Head of caudate nucleus (tissue), 42 donors: ENCODE data around the gene TMEM204.
A peak's percentile ranks its signal among the peaks of the same experiment; 100 is the strongest.
"Not testable (repeated sequence)": the region's sequence is repeated elsewhere in the genome, so short reads cannot be mapped to it uniquely, and the experiment has no call there.

Experiments
- DNase-seq, 42 donors: peaks; one replicate each; pipeline versions ENCODE4 v3.0.0 to v3.0.0-alpha.2; 2020 to 2021; ENCODE audit warnings: mixed read lengths in 7 of 42
- intact Hi-C: fragments of 100-400 bp; cut with DNase I; formaldehyde crosslinking; loops from one replicate; pipeline ENCODE4 v1.15.0; 2022

The TMEM204 gene

DNA sequence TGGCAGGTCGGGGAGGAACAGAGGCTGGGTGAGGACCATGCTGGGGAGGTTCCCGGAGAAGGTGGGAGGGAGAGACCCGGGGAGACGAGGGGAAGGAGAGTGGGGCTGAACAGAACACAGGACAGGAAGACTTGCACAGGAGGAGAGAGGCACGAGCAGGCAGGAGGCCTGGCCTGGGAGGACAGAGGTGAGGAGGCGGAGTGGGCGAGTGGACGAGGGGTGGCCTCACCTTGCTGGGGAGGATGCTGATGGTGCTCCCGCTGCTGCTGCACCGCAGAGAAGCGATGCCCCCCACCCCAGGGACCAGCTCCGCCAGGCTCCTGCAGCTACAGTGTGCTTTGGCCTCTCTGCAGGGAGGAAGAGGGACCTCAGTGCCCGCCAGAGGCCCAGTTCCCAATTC lies 34.5 kb downstream of the TMEM204 start:
- intact Hi-C loops: no loop called here

GRCh38 chr16:1571012-1571671 lies 37.7 kb downstream of the TMEM204 start:
- intact Hi-C loops: loop anchor here (10.0 kb wide), 1 partner anchor 56 kb away; no protein-coding TSS in a partner anchor
- DNase-seq: no peak

More for the DNA sequence above, 34.5 kb downstream of the TMEM204 start:
- no peak for DNase-seq

GRCh38 chr16:1572673-1573072 lies 39.2 kb downstream of the TMEM204 start:
- DNase-seq: no peak
- intact Hi-C loops: loop anchor here (10.0 kb wide), 1 partner anchor 58 kb away; no protein-coding TSS in a partner anchor

DNA sequence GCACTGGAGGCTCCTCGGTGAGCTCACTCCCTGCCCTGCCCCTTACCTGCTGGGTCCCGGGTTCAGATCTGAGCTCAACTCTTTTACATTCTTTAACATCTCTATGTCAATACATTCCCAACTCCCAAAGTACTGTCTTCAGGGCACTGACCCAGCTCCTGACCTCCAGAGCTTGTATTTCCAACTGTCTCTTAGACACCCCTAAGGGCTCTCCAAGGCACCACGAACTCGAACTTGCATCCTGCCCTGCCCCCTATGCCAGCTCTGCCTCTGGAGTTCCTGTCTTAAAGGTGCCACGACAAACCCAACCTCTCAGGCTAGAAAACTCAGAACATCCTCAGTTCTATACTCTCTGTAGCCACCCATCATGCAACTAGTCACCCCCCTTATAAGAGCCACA lies 39.8 kb downstream of the TMEM204 start:
- intact Hi-C loops: loop anchor here (10.0 kb wide), 1 partner anchor 58 kb away; no protein-coding TSS in a partner anchor
- no peak for DNase-seq

DNA sequence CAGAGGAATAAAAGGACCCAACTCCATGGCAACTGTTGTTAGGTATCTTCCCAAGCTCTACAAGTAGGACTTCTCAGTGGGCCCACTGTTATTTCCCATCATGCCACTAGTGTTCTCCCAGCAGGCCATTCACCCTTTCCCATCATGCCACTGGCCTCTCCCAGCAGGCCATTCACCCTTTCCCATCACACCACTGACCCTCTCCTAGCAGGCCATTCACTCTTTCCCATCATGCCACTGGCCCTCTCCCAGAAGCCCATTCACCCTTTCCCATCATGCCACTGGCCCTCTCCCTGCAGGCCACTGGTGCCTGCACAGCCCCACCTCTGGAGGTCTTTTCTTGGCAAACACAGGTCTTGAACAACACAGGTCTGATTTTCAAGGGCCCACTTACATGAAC lies 42.1 kb downstream of the TMEM204 start:
- intact Hi-C loops: loop anchor here (10.0 kb wide), 1 partner anchor 61 kb away; no protein-coding TSS in a partner anchor
- DNase-seq: no peak

- no peak for DNase-seq
- intact Hi-C loops: loop anchor here (10.0 kb wide), 1 partner anchor 64 kb away; no protein-coding TSS in a partner anchor
Measured at GRCh38 chr16:1579214-1579613, 45.7 kb downstream of the TMEM204 start.

DNA sequence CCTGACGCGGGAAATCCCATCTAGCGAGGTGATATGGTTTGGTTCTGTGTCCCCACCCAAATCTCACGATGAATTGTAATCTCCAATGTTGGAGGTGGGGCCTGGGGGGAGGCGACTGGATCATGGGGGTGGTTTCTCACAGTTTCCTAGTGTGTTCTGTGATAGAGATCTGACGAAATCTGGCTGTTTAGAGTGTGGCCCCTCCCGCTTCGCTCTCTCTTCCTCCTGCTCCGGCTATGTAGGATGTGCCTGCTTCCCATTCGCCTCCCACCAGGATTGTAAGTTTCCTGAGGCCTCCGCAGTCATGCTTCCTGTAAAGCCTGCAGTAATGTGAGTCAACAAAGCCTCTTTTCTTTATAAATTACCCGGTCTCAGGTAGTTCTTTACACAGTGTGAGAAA lies 46.8 kb downstream of the TMEM204 start:
- intact Hi-C loops: no loop called here
- peak in 2 of 42 donors; percentile 9 to 33 for DNase-seq

DNA sequence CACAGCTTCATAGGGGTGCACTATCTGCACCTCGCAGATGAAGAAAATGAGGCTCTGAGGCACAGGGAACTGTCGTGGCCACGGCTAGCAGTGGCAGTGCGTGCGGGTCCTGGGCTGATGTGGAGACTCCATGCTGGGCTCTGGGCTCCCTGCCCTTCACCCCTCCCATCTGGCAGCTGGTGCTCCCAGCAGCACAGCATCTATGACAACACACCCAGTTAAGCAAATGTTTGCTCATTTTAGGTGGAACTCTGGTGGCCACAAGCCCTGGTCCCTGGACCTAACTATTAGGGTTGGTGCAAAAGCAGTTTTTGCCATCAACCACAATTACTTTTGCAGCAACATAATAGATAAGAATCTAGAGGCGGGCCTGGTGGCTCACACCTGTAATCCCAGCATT lies 47.5 kb downstream of the TMEM204 start:
- intact Hi-C loops: no loop called here

GRCh38 chr16:1581804-1582203 lies 48.3 kb downstream of the TMEM204 start:
- intact Hi-C loops: no loop called here
- peak in 4 of 42 donors; percentile 4 to 26 (median 22) for DNase-seq

More for the DNA sequence above, 47.5 kb downstream of the TMEM204 start:
- no peak for DNase-seq

- DNase-seq: no peak
- intact Hi-C loops: no loop called here
Measured at GRCh38 chr16:1583180-1583579, 49.7 kb downstream of the TMEM204 start.

GRCh38 chr16:1584926-1585484 lies 51.5 kb downstream of the TMEM204 start:
- DNase-seq: no peak
- intact Hi-C loops: no loop called here

- intact Hi-C loops: no loop called here
- DNase-seq: no peak
Measured at GRCh38 chr16:1590366-1590765, 56.9 kb downstream of the TMEM204 start.

DNA sequence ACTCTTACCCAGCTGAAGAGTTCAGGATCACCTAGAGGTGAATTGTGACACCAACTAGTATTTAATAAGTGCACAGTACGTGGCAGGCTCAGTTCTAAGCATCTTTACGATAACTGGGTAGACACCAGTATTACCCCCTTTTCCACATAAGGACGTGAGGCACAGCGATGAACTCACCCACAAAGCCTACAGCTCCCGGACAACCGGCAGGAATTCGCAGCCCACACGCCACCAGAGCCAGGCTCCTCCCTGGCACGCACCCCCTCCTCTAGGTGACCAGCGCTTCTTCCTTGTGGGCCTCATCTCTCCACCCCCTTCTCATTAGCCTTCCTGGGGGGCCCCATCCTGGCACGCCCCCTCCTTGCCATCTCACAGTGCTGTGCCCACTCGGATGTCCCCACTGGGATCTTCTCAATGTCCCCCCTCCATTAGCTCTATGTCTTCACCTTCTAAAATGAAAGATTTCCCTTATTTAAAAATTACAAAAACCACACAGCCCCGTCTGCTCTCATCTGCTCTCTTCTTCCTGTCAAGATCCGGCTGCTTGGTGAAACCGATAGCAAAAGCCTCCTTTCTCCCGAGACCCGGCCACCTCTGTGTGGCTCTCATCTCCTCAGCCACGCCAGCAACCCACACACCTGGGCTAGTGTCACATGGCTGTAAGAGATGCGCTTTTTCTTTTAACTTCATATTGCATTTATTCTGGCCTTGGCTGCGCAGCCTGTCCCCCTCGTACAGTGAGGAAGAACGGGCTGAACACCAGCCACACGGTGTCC lies 57.7 kb downstream of the TMEM204 start:
- no peak for DNase-seq
- intact Hi-C loops: no loop called here

GRCh38 chr16:1592446-1592845 lies 59.0 kb downstream of the TMEM204 start:
- no peak for DNase-seq
- intact Hi-C loops: no loop called here

GRCh38 chr16:1595511-1595910 lies 62.0 kb downstream of the TMEM204 start:
- DNase-seq, intact Hi-C loops: not testable (repeated sequence)

- intact Hi-C loops: no loop called here
- no peak for DNase-seq
Measured at GRCh38 chr16:1596516-1596915, 63.0 kb downstream of the TMEM204 start.

- DNase-seq: no peak
- intact Hi-C loops: no loop called here
Measured at GRCh38 chr16:1597154-1597553, 63.7 kb downstream of the TMEM204 start.

- intact Hi-C loops: no loop called here
- DNase-seq: no peak
Measured at GRCh38 chr16:1601031-1601430, 67.6 kb downstream of the TMEM204 start.

DNA sequence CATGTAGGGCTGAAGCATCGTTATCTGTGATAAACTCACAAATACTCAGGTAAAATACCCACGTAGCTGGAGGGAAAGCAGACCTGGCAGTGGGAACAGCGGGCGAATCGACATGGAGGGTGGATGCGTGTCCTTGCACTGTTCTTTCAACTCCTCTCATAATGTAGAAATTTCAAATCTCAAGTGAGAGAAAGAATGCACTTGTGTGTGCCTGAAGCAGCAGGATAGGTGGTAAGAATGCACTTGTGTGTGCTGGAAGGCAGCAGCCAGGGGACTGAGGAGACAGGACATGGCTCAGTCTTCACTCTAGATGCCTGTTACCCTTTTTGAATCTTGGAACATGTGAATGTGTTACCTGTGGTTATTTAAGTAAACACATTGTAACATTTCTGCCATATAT lies 68.0 kb downstream of the TMEM204 start:
- DNase-seq: no peak

DNA sequence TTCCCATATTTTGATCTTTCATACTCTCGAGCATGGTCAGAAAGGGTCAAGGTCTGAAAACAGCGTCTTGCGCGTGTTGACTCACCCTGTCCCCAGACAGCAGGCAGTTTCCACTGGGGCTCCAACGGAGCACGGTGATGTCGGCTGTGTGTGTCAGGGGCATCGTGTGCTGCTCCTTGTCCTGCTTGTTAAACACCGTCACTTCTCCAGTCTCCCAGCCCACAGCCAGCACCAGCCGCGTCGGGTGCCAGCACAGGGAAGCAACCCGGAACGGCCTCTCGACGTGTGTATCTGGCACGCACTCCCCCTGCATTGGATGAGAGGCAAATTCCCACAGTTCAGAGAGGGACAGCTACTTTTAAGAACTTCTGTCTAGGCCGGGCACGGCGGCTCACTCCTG lies 68.8 kb downstream of the TMEM204 start:
- no peak for DNase-seq
- intact Hi-C loops: no loop called here

More for the DNA sequence above, 68.0 kb downstream of the TMEM204 start:
- intact Hi-C loops: no loop called here
